Lung microvascular endothelial cell (primary cell): Measurements from ENCODE around the gene HCN2. TPM values are rescaled to one million over a fixed set of nuclear protein-coding genes. Genes with fewer than 3 reads are reported as not detected.
A peak's percentile ranks its signal among the peaks of the same experiment; 100 is the strongest.
"Not testable (repeated sequence)": the region's sequence is repeated elsewhere in the genome, so short reads cannot be mapped to it uniquely, and the experiment has no call there.

Source experiments
- DNase-seq, 2 donors: peaks; one replicate each; pipeline versions ENCODE4 v3.0.0 to v3.0.0-alpha.2; 2010; ENCODE audit warnings: low read depth in 2 of 2
- total RNA-seq: library from RNA; depleted of rRNA; stranded (reverse); fragments of >200 nt; gene quantifications from 2 replicates; pipeline ENCODE4 v1.2.1, GENCODE V29; 2014

HCN2 gene
- total RNA-seq, 1 donor from 2014 or later = 0.40 TPM

GRCh38 chr19:602391-603301, 13.0 kb downstream of the HCN2 start:
- DNase-seq = no peak

GRCh38 chr19:603302-603639, 13.6 kb downstream of the HCN2 start:
- not testable (repeated sequence) for DNase-seq

- not testable (repeated sequence) for DNase-seq
Measured at GRCh38 chr19:603779-604178, 14.1 kb downstream of the HCN2 start.

GRCh38 chr19:604355-604754, 14.7 kb downstream of the HCN2 start:
- DNase-seq = peak in 1 of 2 donors; percentile 20

- not testable (repeated sequence) for DNase-seq
Measured at GRCh38 chr19:605061-605971, 15.6 kb downstream of the HCN2 start.

GRCh38 chr19:607301-608154, 17.8 kb downstream of the HCN2 start:
- no peak for DNase-seq

GRCh38 chr19:608155-609003, 18.7 kb downstream of the HCN2 start:
- no peak for DNase-seq

- peak; percentile 49 to 55 for DNase-seq
Measured at GRCh38 chr19:609004-609346, 19.3 kb downstream of the HCN2 start.

GRCh38 chr19:610071-610800, 20.6 kb downstream of the HCN2 start:
- peak in 1 of 2 donors; percentile 20 for DNase-seq

GRCh38 chr19:610801-611480, 21.3 kb downstream of the HCN2 start:
- DNase-seq = peak; percentile 21 to 29

GRCh38 chr19:611481-611868, 21.8 kb downstream of the HCN2 start:
- DNase-seq = no peak

- DNase-seq = no peak
Measured at GRCh38 chr19:612941-613340, 23.3 kb downstream of the HCN2 start.

- DNase-seq = no peak
Measured at GRCh38 chr19:613732-614567, 24.3 kb downstream of the HCN2 start.

- DNase-seq = peak; percentile 28 to 43
Measured at GRCh38 chr19:615619-616018, 25.9 kb downstream of the HCN2 start.

- DNase-seq = no peak
Measured at GRCh38 chr19:616062-616700, 26.5 kb downstream of the HCN2 start.

GRCh38 chr19:616747-617526, 27.3 kb downstream of the HCN2 start:
- DNase-seq = no peak
